NT2/D1 (cell line): Measurements from ENCODE around the gene CCL14.
"Not testable (repeated sequence)": the region's sequence is repeated elsewhere in the genome, so short reads cannot be mapped to it uniquely, and the experiment has no call there.

Experiments used
- DNase-seq: peaks from one replicate; pipeline ENCODE4 v3.0.0-alpha.2; 2011; ENCODE audit warnings: low read depth, low spot score
- H3K27me3 ChIP-seq: 2 replicates; pipeline ENCODE4 v1.6.0; 2011; ENCODE audit warnings: mild to moderate bottlenecking; ENCODE audit not compliant: insufficient read length, insufficient read depth
- H3K36me3 ChIP-seq: 2 replicates; pipeline ENCODE4 v1.6.1; 2011; ENCODE audit warnings: mild to moderate bottlenecking, low read length, mixed read lengths; ENCODE audit not compliant: insufficient read depth, insufficient read length
- H3K4me1 ChIP-seq: 2 replicates; pipeline ENCODE4 v1.5.1; 2011; ENCODE audit not compliant: insufficient read depth, insufficient read length
- H3K4me3 ChIP-seq: 2 replicates; pipeline ENCODE4 v1.5.1; 2011; ENCODE audit warnings: low read depth; ENCODE audit not compliant: insufficient read length
- H3K9ac ChIP-seq: 2 replicates; pipeline ENCODE4 v1.6.0; 2011; ENCODE audit warnings: low read depth; ENCODE audit not compliant: insufficient read length
- H3K9me3 ChIP-seq: 2 replicates; pipeline ENCODE4 v1.5.1; 2011; ENCODE audit warnings: mild to moderate bottlenecking, low read length; ENCODE audit not compliant: insufficient read depth
- SUZ12 ChIP-seq: IDR thresholded peaks from 2 replicates; pipeline ENCODE4 v1.6.1; 2011; ENCODE audit not compliant: insufficient read length, insufficient read depth; ENCODE audit errors: extremely low read depth
- YY1 ChIP-seq: IDR thresholded peaks from 2 replicates; pipeline ENCODE4 v1.6.1; 2011; ENCODE audit not compliant: insufficient read length, insufficient read depth
- ZNF274 ChIP-seq: IDR thresholded peaks from 2 replicates; pipeline ENCODE4 v1.6.1; 2011; ENCODE audit warnings: mild to moderate bottlenecking, low read depth, low read length

Gene CCL14

GRCh38 chr17:36016555-36016954 is 30.0 kb upstream of the CCL14 start:
- DNase-seq: no peak
- Histone ChIP-seq H3K9ac (no peak overlapping the region), H3K27me3 (no peaks in the 10 kb centered on the region), H3K9me3 (0 out of 2 replicates have a peak, but pooled peaks cover 6% of the 10 kb centered on the region), H3K4me1 (no peaks in the 10 kb centered on the region), H3K4me3 (no peak overlapping the region), H3K36me3 (no peaks in the 10 kb centered on the region)
- TF ChIP-seq YY1 (no peak), ZNF274 (no peak), SUZ12 (no peak)

DNA sequence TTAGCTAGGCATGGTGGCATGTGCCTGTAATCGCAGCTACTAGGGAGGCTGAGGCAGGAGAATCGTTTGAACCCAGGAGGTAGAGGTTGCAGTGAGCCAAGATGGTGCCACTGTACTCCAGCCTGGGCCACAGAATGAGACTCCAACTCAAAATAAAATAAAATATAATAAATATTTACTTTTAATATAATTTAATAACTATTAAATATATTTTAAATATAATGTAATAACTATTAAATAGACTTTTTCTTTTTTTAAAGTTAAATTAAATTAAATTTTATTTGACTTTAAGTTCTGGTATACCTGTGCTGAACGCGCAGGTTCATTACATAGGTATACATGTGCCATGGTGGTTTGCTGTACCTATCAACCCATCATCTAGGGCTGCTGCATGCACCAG is 29.4 kb upstream of the CCL14 start:
- H3K9me3 ChIP-seq, H3K4me3 ChIP-seq, DNase-seq, H3K9ac ChIP-seq, H3K36me3 ChIP-seq, H3K27me3 ChIP-seq, H3K4me1 ChIP-seq: not testable (repeated sequence)

DNA sequence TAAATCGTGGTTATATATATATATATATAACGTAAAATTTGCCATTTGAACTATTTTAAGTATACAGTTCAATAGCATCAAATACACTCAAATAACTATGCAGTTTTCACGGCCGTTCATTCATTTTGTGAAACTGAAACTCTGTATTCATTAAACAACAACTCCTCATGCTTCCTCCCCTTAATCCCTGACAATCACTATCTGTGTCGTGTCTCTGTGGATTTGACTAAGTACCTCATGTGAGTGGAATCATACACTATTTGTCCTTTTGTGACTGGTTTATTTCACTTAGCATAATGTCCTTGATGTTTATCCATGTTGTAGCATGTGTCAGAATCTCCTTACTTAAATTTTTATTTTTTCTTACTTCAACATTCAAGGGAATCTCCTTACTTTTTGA is 28.4 kb upstream of the CCL14 start:
- Histone ChIP-seq H3K36me3 (no peaks in the 10 kb centered on the region), H3K9ac (no peak overlapping the region), H3K27me3 (no peaks in the 10 kb centered on the region), H3K4me1 (no peaks in the 10 kb centered on the region), H3K9me3 (peaks cover 11% of the 10 kb centered on the region; the same call in 1 of the 2 replicates), H3K4me3 (no peak overlapping the region)
- no peak for DNase-seq
- TF ChIP-seq ZNF274 (no peak), YY1 (no peak), SUZ12 (no peak)

DNA sequence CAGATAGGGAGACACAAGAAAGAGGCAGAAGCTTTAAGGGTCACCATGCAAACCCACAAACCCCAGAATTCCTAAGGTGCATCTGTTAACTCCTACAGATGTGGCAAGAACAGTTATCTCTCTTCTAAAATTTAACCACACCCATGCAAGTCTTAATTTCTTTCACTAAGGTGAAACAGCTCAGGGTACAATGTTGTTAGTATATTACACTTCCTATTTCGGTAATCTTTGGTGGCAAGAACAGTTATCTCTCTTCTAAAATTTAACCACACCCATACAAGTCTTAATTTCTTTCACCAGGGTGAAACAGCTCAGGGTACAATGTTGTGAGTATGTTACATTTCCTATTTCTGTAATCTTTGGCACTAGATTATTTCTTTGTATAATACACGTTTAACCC is 24.7 kb upstream of the CCL14 start:
- no peaks in the 10 kb centered on the region for H3K27me3 ChIP-seq
- no peak overlapping the region for H3K4me3 ChIP-seq
- H3K9ac ChIP-seq: no peak overlapping the region
- H3K4me1 ChIP-seq: no peaks in the 10 kb centered on the region
- H3K9me3 ChIP-seq: peaks cover 28% of the 10 kb centered on the region; the same call in 1 of the 2 replicates
- TF ChIP-seq SUZ12: no peak
- no peak for TF ChIP-seq YY1
- no peak for TF ChIP-seq ZNF274
- DNase-seq: no peak
- H3K36me3 ChIP-seq: no peaks in the 10 kb centered on the region

DNA sequence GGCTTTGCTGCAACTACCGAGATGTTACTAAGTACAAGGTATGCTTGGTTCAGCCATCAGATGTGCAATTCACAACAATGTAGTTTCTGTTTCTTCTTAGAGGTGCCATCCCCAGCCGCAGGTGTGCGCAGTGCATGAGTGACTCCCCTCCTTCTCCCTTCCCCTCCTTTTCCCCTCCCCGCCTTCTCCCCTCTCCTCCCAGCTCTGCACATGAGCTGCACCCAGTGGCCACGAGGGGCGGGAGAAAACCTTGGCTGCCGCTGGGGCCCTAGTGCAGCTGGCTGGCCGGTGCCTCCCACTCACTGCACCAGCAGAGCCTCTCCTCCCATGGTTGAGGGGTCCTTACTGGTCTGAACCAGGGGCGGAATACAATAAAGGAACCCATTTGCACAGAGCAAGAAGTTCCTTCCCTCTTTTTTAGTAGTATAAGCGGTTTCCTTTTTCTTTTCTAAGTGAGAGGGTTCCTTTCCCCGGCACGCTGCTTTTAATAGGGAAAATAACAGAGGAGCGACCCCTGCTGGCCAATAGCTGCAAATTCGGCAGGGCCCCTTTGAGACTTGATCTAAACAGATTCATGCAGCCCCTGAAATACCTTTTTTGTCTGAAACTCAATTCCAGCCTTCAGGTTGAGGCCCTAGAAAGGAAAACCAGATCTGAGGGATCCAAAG is 22.6 kb upstream of the CCL14 start:
- DNase-seq: no peak
- no peak for TF ChIP-seq YY1
- no peak for TF ChIP-seq ZNF274
- no peak for TF ChIP-seq SUZ12
- H3K9me3 ChIP-seq: peaks cover 28% of the 10 kb centered on the region; the same call in 1 of the 2 replicates

GRCh38 chr17:36004594-36005108 is 18.1 kb upstream of the CCL14 start:
- Histone ChIP-seq H3K9ac (no peak overlapping the region), H3K27me3 (no peaks in the 10 kb centered on the region), H3K4me1 (no peaks in the 10 kb centered on the region), H3K4me3 (no peak overlapping the region), H3K9me3 (peaks cover 15% of the 10 kb centered on the region; the same call in 1 of the 2 replicates), H3K36me3 (no peaks in the 10 kb centered on the region)
- DNase-seq: no peak
- TF ChIP-seq SUZ12 (no peak), ZNF274 (no peak), YY1 (no peak)

More for the DNA sequence above, 22.6 kb upstream of the CCL14 start:
- Histone ChIP-seq H3K4me1 (no peaks in the 10 kb centered on the region), H3K9ac (no peak overlapping the region), H3K4me3 (no peak overlapping the region), H3K36me3 (no peaks in the 10 kb centered on the region), H3K27me3 (no peaks in the 10 kb centered on the region)

- no peak overlapping the region for H3K9ac ChIP-seq
- no peak overlapping the region for H3K4me3 ChIP-seq
- DNase-seq: no peak
- H3K9me3 ChIP-seq: 0 out of 2 replicates have a peak, but pooled peaks cover 3% of the 10 kb centered on the region
- H3K36me3 ChIP-seq: no peaks in the 10 kb centered on the region
- H3K27me3 ChIP-seq: no peaks in the 10 kb centered on the region
- H3K4me1 ChIP-seq: no peaks in the 10 kb centered on the region
- TF ChIP-seq SUZ12 (no peak), YY1 (no peak), ZNF274 (no peak)
Measured at GRCh38 chr17:36002631-36003030, 16.1 kb upstream of the CCL14 start.
